Fibroblast of lung (primary cell): ENCODE measurements around the gene ZBTB16. TPM values are rescaled to one million over a fixed set of nuclear protein-coding genes. Genes with fewer than 3 reads are reported as not detected.

Experiments
- DNase-seq, 2 donors: peaks; one replicate each; pipeline versions ENCODE4 v3.0.0 to v3.0.0-alpha.2; 2010; ENCODE audit warnings: low read depth in 2 of 2
- H2AFZ ChIP-seq: 2 replicates; pipeline ENCODE4 v1.5.1; 2012; ENCODE audit warnings: low read length, control low read depth, inconsistent platforms
- H3K27ac ChIP-seq: 2 replicates; pipeline ENCODE4 v1.5.1; 2011; ENCODE audit warnings: low read length, control low read depth; ENCODE audit not compliant: insufficient read depth
- H3K27me3 ChIP-seq: 2 replicates; pipeline ENCODE4 v1.5.1; 2011; ENCODE audit warnings: mild to moderate bottlenecking, low read length; ENCODE audit not compliant: control insufficient read depth, insufficient read depth
- H3K36me3 ChIP-seq: 2 replicates; pipeline ENCODE4 v1.5.1; 2011; ENCODE audit warnings: low read length; ENCODE audit not compliant: control insufficient read depth, insufficient read depth
- H3K4me1 ChIP-seq: 2 replicates; pipeline ENCODE4 v1.5.1; 2011; ENCODE audit warnings: low read length; ENCODE audit not compliant: control insufficient read depth, insufficient read depth; ENCODE audit errors: extremely low read depth
- H3K4me2 ChIP-seq: 2 replicates; pipeline ENCODE4 v1.5.1; 2011; ENCODE audit warnings: low read length, control low read depth; ENCODE audit not compliant: insufficient read depth; ENCODE audit errors: extremely low read depth
- H3K4me3 ChIP-seq, 4 experiments: fragments of 200-600 bp in 1 of 4; sonication (generic) in 1 of 4; replicated peaks in 1 of 4; 2 replicates each; pipeline ENCODE4 v1.5.1; 2011 to 2016; ENCODE audit warnings: low read length in 4 of 4, low read depth in 3 of 4, mild to moderate bottlenecking in 3 of 4, control low read depth in 2 of 4, inconsistent platforms in 1 of 4, mixed read lengths in 1 of 4; ENCODE audit not compliant: insufficient read depth in 1 of 4; ENCODE audit errors: control extremely low read depth in 1 of 4
- H3K79me2 ChIP-seq: 2 replicates; pipeline ENCODE4 v1.5.1; 2012; ENCODE audit warnings: mild to moderate bottlenecking, low read length, inconsistent platforms; ENCODE audit not compliant: control insufficient read depth, insufficient read depth
- H3K9ac ChIP-seq: 2 replicates; pipeline ENCODE4 v1.5.1; 2011; ENCODE audit warnings: mild to moderate bottlenecking, low read length, control low read depth; ENCODE audit not compliant: insufficient read depth
- H3K9me3 ChIP-seq: 2 replicates; pipeline ENCODE4 v1.5.1; 2012; ENCODE audit warnings: low read depth, low read length; ENCODE audit not compliant: control insufficient read depth, insufficient read depth
- H4K20me1 ChIP-seq: 2 replicates; pipeline ENCODE4 v1.5.1; 2011; ENCODE audit warnings: low read length; ENCODE audit not compliant: control insufficient read depth, insufficient read depth; ENCODE audit errors: extremely low read depth
- CTCF ChIP-seq, 2 donors: IDR thresholded peaks in 1 of 2; conservative IDR thresholded peaks in 1 of 2; 1 replicate in 1 of 2; 2 replicates in 1 of 2; pipeline ENCODE4 v1.5.1; 2011 to 2012; ENCODE audit warnings: low read length in 2 of 2, control low read depth in 1 of 2, inconsistent platforms in 1 of 2, low read depth in 1 of 2, mild to moderate bottlenecking in 1 of 2
- EZH2 ChIP-seq: IDR thresholded peaks from 2 replicates; pipeline ENCODE4 v1.5.1; 2012; ENCODE audit warnings: low read length, control low read depth, mild to moderate bottlenecking; ENCODE audit errors: missing control alignments
- polyA plus RNA-seq, 2 donors: library from polyadenylated mRNA; depleted of rRNA in 1 of 2; stranded (reverse) in 1 of 2; unstranded in 1 of 2; fragments of >200 nt; gene quantifications; 2 replicates each; pipeline ENCODE4 v1.2.1, GENCODE V29; 2011 to 2012; ENCODE audit warnings: missing spikeins in 1 of 2
- total RNA-seq: library from RNA; depleted of rRNA; stranded (reverse); fragments of >200 nt; gene quantifications from 2 replicates; pipeline ENCODE4 v1.2.1, GENCODE V29; 2014

Gene ZBTB16
- total and polyA plus RNA-seq, 2 donors (not counting 1 experiment from before 2014, with no cell fraction given), result not detected

GRCh38 chr11:114084414-114084813 is 24.9 kb downstream of the ZBTB16 start:
- Histone ChIP-seq H3K27ac (no peak overlapping the region), H3K9me3 (no peaks in the 10 kb centered on the region), H2AFZ (no peak overlapping the region), H4K20me1 (no peaks in the 10 kb centered on the region), H3K36me3 (no peaks in the 10 kb centered on the region), H3K4me1 (no peaks in the 10 kb centered on the region), H3K4me3 (no peak overlapping the region), H3K79me2 (no peaks in the 10 kb centered on the region), H3K27me3 (peaks cover 2% of the 10 kb centered on the region), H3K4me2 (no peak overlapping the region), H3K9ac (no peak overlapping the region)
- DNase-seq, result no peak
- TF ChIP-seq EZH2, result no peak
- TF ChIP-seq CTCF (conservative IDR thresholded peaks at IDR 0.05 in 1 of 2, IDR thresholded peaks at IDR 0.05 in 1 of 2; ENCODE audit: low read depth in 1 of 2, low read length in 2 of 2), result no peak

GRCh38 chr11:114085965-114086793 is 26.7 kb downstream of the ZBTB16 start:
- Histone ChIP-seq H3K36me3 (no peaks in the 10 kb centered on the region), H3K9me3 (no peaks in the 10 kb centered on the region), H3K79me2 (no peaks in the 10 kb centered on the region), H3K4me2 (no peak overlapping the region), H3K27me3 (no peaks in the 10 kb centered on the region), H3K27ac (no peak overlapping the region), H4K20me1 (no peaks in the 10 kb centered on the region), H2AFZ (no peak overlapping the region), H3K4me3 (no peak overlapping the region), H3K9ac (no peak overlapping the region), H3K4me1 (no peaks in the 10 kb centered on the region)
- TF ChIP-seq CTCF (conservative IDR thresholded peaks at IDR 0.05 in 1 of 2, IDR thresholded peaks at IDR 0.05 in 1 of 2; ENCODE audit: low read depth in 1 of 2, low read length in 2 of 2), result no peak
- TF ChIP-seq EZH2, result no peak
- DNase-seq, result no peak

- no peaks in the 10 kb centered on the region for H3K79me2 ChIP-seq
- H3K36me3 ChIP-seq, result no peaks in the 10 kb centered on the region
- TF ChIP-seq CTCF (conservative IDR thresholded peaks at IDR 0.05 in 1 of 2, IDR thresholded peaks at IDR 0.05 in 1 of 2; ENCODE audit: low read depth in 1 of 2, low read length in 2 of 2), result no peak
- no peak for TF ChIP-seq EZH2
Observed at GRCh38 chr11:114087025-114087424, 27.5 kb downstream of the ZBTB16 start.

More at GRCh38 chr11:114087025-114087424, 27.5 kb downstream of the ZBTB16 start:
- Histone ChIP-seq H2AFZ (no peak overlapping the region), H3K4me2 (no peak overlapping the region), H3K27me3 (no peaks in the 10 kb centered on the region), H3K9me3 (no peaks in the 10 kb centered on the region), H4K20me1 (no peaks in the 10 kb centered on the region), H3K27ac (no peak overlapping the region), H3K4me3 (no peak overlapping the region), H3K4me1 (no peaks in the 10 kb centered on the region), H3K9ac (no peak overlapping the region)
- no peak for DNase-seq
